T-helper 1 cell treated with Interleukin-12 subunit alpha and Interleukin-12 subunit beta and Interleukin-4 antibody, amounts not matched to agents 30 μg/mL and 1 μg/mL, for 36 hours (primary cell): ENCODE data around the gene TBC1D3B.

Source experiments
- H3K27ac Mint-ChIP-seq: one replicate; pipeline ENCODE4 v1.8.0; 2021; ENCODE audit warnings: mild to moderate bottlenecking, mixed read lengths
- H3K27me3 Mint-ChIP-seq: one replicate; pipeline ENCODE4 v1.8.0; 2021; ENCODE audit warnings: low read depth, mixed read lengths
- H3K36me3 Mint-ChIP-seq: one replicate; pipeline ENCODE4 v1.8.0; 2021; ENCODE audit warnings: low read depth, mixed read lengths
- H3K4me1 Mint-ChIP-seq: one replicate; pipeline ENCODE4 v1.8.0; 2021; ENCODE audit warnings: low read depth, mixed read lengths
- H3K4me3 Mint-ChIP-seq: one replicate; pipeline ENCODE4 v1.8.0; 2021; ENCODE audit warnings: mild to moderate bottlenecking, moderate library complexity, mixed read lengths
- H3K9me3 Mint-ChIP-seq: one replicate; pipeline ENCODE4 v1.8.0; 2021; ENCODE audit warnings: mixed read lengths

Gene TBC1D3B

GRCh38 chr17:36118477-36119353 is 57.7 kb downstream of the TBC1D3B start:
- H3K27ac Mint-ChIP-seq = peak overlapping the region; percentile 46
- H3K27me3 Mint-ChIP-seq = peaks cover 4% of the 10 kb centered on the region
- peaks cover 4% of the 10 kb centered on the region for H3K9me3 Mint-ChIP-seq
- no peaks in the 10 kb centered on the region for H3K36me3 Mint-ChIP-seq
- H3K4me1 Mint-ChIP-seq = no peaks in the 10 kb centered on the region
- H3K4me3 Mint-ChIP-seq = no peak overlapping the region

- Mint-ChIP-seq H3K4me3 (no peak overlapping the region), H3K4me1 (no peaks in the 10 kb centered on the region)
Measured at GRCh38 chr17:36117505-36118382, 58.7 kb downstream of the TBC1D3B start.

More at GRCh38 chr17:36117505-36118382, 58.7 kb downstream of the TBC1D3B start:
- peak overlapping the region; percentile 46 for H3K27ac Mint-ChIP-seq
- peaks cover 8% of the 10 kb centered on the region for H3K9me3 Mint-ChIP-seq
- peaks cover 4% of the 10 kb centered on the region for H3K27me3 Mint-ChIP-seq
- H3K36me3 Mint-ChIP-seq = no peaks in the 10 kb centered on the region
